GM12878 (cell line): Measurements from ENCODE around the gene CSHL1. TPM values are rescaled to one million over a fixed set of nuclear protein-coding genes. Genes with fewer than 3 reads are reported as not detected.

Source experiments
- ATAC-seq: fragments of 200-7000 bp; cut with Tn5 transposase; 3 replicates; pipeline ENCODE4 v1.9.1; 2020; ENCODE audit warnings: mild to moderate bottlenecking, moderate library complexity
- BruUV-seq: library from RNA; stranded (reverse); fragments of 400-500 nt; replicated peaks from 2 replicates; lab custom pipeline; 2021; lab: Mats Ljungman, UMichigan
- CTCF ChIA-PET: fragments of 300-600 bp; sonication (Branson Sonifier 250); formaldehyde crosslinking; extraction: SDS; loops from one replicate; lab custom pipeline; 2021; ENCODE audit warnings: inconsistent platforms; lab: Yijun Ruan, JAX
- POLR2A ChIA-PET: fragments of 350-600 bp; formaldehyde crosslinking; extraction: SDS; loops from one replicate; lab custom pipeline; 2021; ENCODE audit warnings: inconsistent platforms; lab: Charles Lee
- RAD21 ChIA-PET: fragments of 300-600 bp; sonication (Branson Sonifier 250); formaldehyde crosslinking; loops from one replicate; lab custom pipeline; 2023; ENCODE audit warnings: antibody characterized with exemption; ENCODE audit not compliant: unreplicated experiment; lab: Charles Lee
- SMC1A ChIA-PET: fragments of 300-600 bp; sonication (Branson Sonifier 250); formaldehyde crosslinking; loops from one replicate; lab custom pipeline; 2023; ENCODE audit not compliant: unreplicated experiment, uncharacterized antibody; lab: Charles Lee
- DNase-seq: peaks from one replicate; pipeline ENCODE4 v3.0.0-alpha.2; 2011; ENCODE audit warnings: low read depth, low spot score
- FAIRE-seq: peaks from 3 replicates; lab custom pipeline; 2011; peaks lifted over from hg19 to GRCh38; lab: Jason Lieb, UNC
- H2AFZ ChIP-seq: 2 replicates; pipeline ENCODE4 v1.6.0; 2011; ENCODE audit warnings: low read depth, low read length, control low read depth; ENCODE audit not compliant: control insufficient read depth
- H3K27ac ChIP-seq: 2 replicates; pipeline ENCODE4 v1.5.1; 2011; ENCODE audit warnings: control low read depth; ENCODE audit not compliant: control insufficient read depth, insufficient read depth
- H3K27me3 ChIP-seq, 2 experiments: replicated peaks in 1 of 2; 2 replicates each; pipeline versions ENCODE4 v1.6.0 to v1.6.1; 2011; ENCODE audit warnings: low read length in 1 of 2; ENCODE audit not compliant: control insufficient read depth in 2 of 2, insufficient read depth in 2 of 2
- H3K36me3 ChIP-seq, 2 experiments: 2 replicates each; pipeline ENCODE4 v1.5.1; 2011; ENCODE audit warnings: low read length in 1 of 2; ENCODE audit not compliant: control insufficient read depth in 2 of 2, insufficient read depth in 2 of 2
- H3K4me1 ChIP-seq: 2 replicates; pipeline ENCODE4 v1.6.1; 2011; ENCODE audit warnings: mild to moderate bottlenecking, low read length, moderate library complexity, mixed read lengths; ENCODE audit not compliant: control insufficient read depth, insufficient read depth
- H3K4me2 ChIP-seq: 2 replicates; pipeline ENCODE4 v1.6.0; 2011; ENCODE audit warnings: control low read depth; ENCODE audit not compliant: control insufficient read depth, insufficient read depth
- H3K4me3 ChIP-seq: fragments of 200-600 bp; sonication (generic); 2 replicates; pipeline ENCODE4 v1.5.1; 2016
- H3K79me2 ChIP-seq: 2 replicates; pipeline ENCODE4 v1.6.0; 2011; ENCODE audit warnings: low read length; ENCODE audit not compliant: control insufficient read depth, insufficient read depth
- H3K9ac ChIP-seq: 2 replicates; pipeline ENCODE4 v1.8.0; 2011; ENCODE audit warnings: low read length, control low read depth, mixed read lengths; ENCODE audit not compliant: control insufficient read depth, insufficient read depth
- H3K9me3 ChIP-seq: replicated peaks from 3 replicates; pipeline ENCODE4 v1.5.1; 2011; ENCODE audit warnings: mild to moderate bottlenecking, low read length; ENCODE audit not compliant: control insufficient read depth, insufficient read depth
- H4K20me1 ChIP-seq: 2 replicates; pipeline ENCODE4 v1.6.0; 2011; ENCODE audit not compliant: control insufficient read depth, insufficient read depth
- BACH1 ChIP-seq: fragments of 450-650 bp; IDR thresholded peaks from 2 replicates; pipeline ENCODE4 v1.6.1; 2017; ENCODE audit warnings: mild to moderate bottlenecking, borderline replicate concordance
- BCLAF1 ChIP-seq: fragments of 450-650 bp; IDR thresholded peaks from 2 replicates; pipeline ENCODE4 v1.6.1; 2017; ENCODE audit warnings: antibody characterized with exemption, mild to moderate bottlenecking, moderate library complexity
- CBX3 ChIP-seq: fragments of 200-600 bp; sonication (generic); IDR thresholded peaks from 2 replicates; pipeline ENCODE4 v1.6.1; 2016; ENCODE audit warnings: low read depth, borderline replicate concordance
- ESRRA ChIP-seq: IDR thresholded peaks from 2 replicates; pipeline ENCODE4 v1.6.1; 2012; ENCODE audit warnings: mild to moderate bottlenecking, low read length, improper control_type of control experiment
- IRF3 ChIP-seq: fragments of 450-650 bp; IDR thresholded peaks from 2 replicates; pipeline ENCODE4 v1.6.1; 2014; ENCODE audit warnings: mild to moderate bottlenecking
- JUND ChIP-seq: IDR thresholded peaks from 2 replicates; pipeline ENCODE4 v1.6.1; 2012; ENCODE audit warnings: low read depth, mild to moderate bottlenecking, low read length, improper control_type of control experiment, moderate library complexity
- RELA ChIP-seq: fragments of 450-650 bp; IDR thresholded peaks from 2 replicates; pipeline ENCODE4 v1.8.0; 2014; ENCODE audit warnings: borderline replicate concordance; ENCODE audit not compliant: partially characterized antibody
- SMAD5 ChIP-seq: IDR thresholded peaks from 2 replicates; pipeline ENCODE4 v1.6.1; 2016; ENCODE audit warnings: antibody characterized with exemption, low read depth
- SPI1 ChIP-seq: IDR thresholded peaks from 2 replicates; pipeline ENCODE4 v1.6.1; 2011; ENCODE audit warnings: low read depth, mild to moderate bottlenecking, low read length, moderate library complexity, borderline replicate concordance; ENCODE audit not compliant: insufficient read depth
- ZZZ3 ChIP-seq: IDR thresholded peaks from 2 replicates; pipeline ENCODE4 v1.6.1; 2011; ENCODE audit warnings: low read depth; ENCODE audit not compliant: control insufficient read depth, insufficient read length
- WGBS: methylation state at CpG from one replicate; pipeline ENCODE4 v1.1.6; 2016; ENCODE audit warnings: low lambda C conversion rate; ENCODE audit not compliant: insufficient replicate concordance, insufficient coverage; ENCODE audit errors: missing lambda C conversion rate; 5-methylcytosine and 5-hydroxymethylcytosine counted together
- in situ Hi-C: fragments of 300-500 bp; cut with MboI; formaldehyde crosslinking; loops from 9 replicates; pipeline ENCODE4 v1.14.3; 2018; ENCODE audit warnings: mixed read lengths
- intact Hi-C: fragments of 100-400 bp; cut with micrococcal nuclease; formaldehyde crosslinking; loops from one replicate; pipeline ENCODE4 v1.14.2; 2022; ENCODE audit not compliant: unreplicated experiment
- polyA plus RNA-seq, 11 experiments: library from polyadenylated mRNA; depleted of rRNA in 4 of 11; unstranded in 6 of 11; stranded (reverse) in 5 of 11; fragments of >200 nt; fragmentation: Nextera tagmentation in 4 of 11; fragmentation: Illumina TruSeq in 1 of 11; extraction: Ambion mirVana in 4 of 11; extraction: Trizol in 1 of 11; gene quantifications; 1 replicate in 1 of 11; 2 replicates in 10 of 11; pipeline versions ENCODE4 v1.2.1 to v1.2.3, GENCODE V29; 2011 to 2016; ENCODE audit warnings: inconsistent platforms in 2 of 11, missing spikeins in 2 of 11, low read depth in 1 of 11
- total RNA-seq, 4 experiments: library from RNA; depleted of rRNA in 3 of 4; stranded (reverse); fragments of >200 nt in 3 of 4; fragmentation: Illumina TruSeq in 1 of 4; extraction: Trizol in 1 of 4; gene quantifications; 2 replicates each; pipeline versions ENCODE4 v1.2.1 to v1.2.3, GENCODE V29; 2013 to 2021
- TF ChIP-seq, protein P1 (sequence below), 3 experiments: IDR thresholded peaks in 2 of 3; conservative IDR thresholded peaks in 1 of 3; 2 replicates each; pipeline ENCODE4 v1.5.1; 2011; ENCODE audit warnings: low read depth in 3 of 3, low read length in 3 of 3, mild to moderate bottlenecking in 3 of 3, control low read depth in 2 of 3, moderate library complexity in 2 of 3, inconsistent platforms in 1 of 3, mixed read lengths in 1 of 3; ENCODE audit not compliant: control insufficient read depth in 2 of 3, insufficient read depth in 1 of 3; ENCODE audit errors: extremely low read depth in 1 of 3

Gene CSHL1
- total and polyA plus RNA-seq, 10 of the 15 experiments (the other 5 are each of a cell fraction or from before 2014, with no cell fraction given), result not detected

DNA sequence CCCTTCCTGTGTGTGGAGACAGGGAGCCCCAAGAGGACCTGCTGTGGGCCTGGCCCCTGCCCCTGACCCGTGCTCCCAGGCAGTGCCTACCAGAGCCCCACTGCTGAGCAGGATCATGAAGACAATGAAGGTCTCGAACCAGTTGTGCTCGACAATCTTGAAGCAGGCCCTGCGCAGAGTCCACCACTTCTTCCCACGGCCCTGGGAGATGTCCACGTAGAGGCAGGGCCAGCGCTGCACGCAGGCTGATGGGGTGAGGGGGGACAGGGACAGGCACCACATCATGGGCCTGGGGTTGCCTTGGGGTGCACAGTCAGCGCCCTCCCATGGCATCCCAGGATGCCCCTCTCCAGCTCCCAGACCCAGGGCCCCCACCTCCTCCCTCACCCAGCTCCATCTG is 37.5 kb upstream of the CSHL1 start:
- CTCF ChIA-PET, result interaction anchor here (0.7 to 11.0 kb wide), 8 partner anchors 17 to 185 kb away, joined by 3 to 315 read pairs (median 9); partner anchors contain the start of genes CD79B, CSHL1 and GH1
- H3K4me1 ChIP-seq, result peaks cover 19% of the 10 kb centered on the region

DNA sequence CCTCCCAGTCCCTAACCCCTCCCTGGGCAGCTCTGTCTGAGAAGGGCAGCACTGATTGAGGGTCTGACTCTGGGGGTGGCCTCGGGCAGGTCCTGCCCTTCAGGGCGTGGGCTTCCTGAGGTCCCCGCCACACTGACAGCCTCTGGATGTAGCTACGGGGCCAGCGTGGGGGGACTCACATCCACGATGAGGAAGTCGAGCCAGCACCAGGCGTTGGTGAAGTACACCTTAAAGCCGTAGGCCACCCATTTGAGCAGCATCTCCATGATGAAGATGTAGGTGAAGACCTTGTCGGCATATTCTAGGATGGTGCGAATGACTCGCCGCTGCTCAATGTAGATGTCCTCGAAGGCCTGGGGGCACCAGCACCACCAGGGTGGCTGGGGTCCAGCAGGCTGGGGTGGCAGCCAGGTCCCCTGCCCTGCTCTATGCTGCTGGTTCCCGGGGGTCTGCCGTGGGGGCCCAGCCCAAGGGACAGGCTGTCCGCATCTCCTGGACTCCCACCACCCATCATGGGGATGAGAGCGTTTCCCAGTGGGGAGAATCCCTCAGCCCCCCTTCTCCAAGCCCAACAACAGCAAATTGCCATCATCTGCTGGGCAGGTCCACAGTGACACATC is 36.8 kb upstream of the CSHL1 start:
- in situ Hi-C loops (no loop called here), intact Hi-C loops (no loop called here)
- H3K4me1 ChIP-seq, result peaks cover 18% of the 10 kb centered on the region
- no peak for TF ChIP-seq ZZZ3
- no peak for TF ChIP-seq ESRRA
- TF ChIP-seq, protein P1, sequence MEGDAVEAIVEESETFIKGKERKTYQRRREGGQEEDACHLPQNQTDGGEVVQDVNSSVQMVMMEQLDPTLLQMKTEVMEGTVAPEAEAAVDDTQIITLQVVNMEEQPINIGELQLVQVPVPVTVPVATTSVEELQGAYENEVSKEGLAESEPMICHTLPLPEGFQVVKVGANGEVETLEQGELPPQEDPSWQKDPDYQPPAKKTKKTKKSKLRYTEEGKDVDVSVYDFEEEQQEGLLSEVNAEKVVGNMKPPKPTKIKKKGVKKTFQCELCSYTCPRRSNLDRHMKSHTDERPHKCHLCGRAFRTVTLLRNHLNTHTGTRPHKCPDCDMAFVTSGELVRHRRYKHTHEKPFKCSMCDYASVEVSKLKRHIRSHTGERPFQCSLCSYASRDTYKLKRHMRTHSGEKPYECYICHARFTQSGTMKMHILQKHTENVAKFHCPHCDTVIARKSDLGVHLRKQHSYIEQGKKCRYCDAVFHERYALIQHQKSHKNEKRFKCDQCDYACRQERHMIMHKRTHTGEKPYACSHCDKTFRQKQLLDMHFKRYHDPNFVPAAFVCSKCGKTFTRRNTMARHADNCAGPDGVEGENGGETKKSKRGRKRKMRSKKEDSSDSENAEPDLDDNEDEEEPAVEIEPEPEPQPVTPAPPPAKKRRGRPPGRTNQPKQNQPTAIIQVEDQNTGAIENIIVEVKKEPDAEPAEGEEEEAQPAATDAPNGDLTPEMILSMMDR (IDR thresholded peaks at IDR 0.05 in 2 of 3, conservative IDR thresholded peaks at IDR 0.05 in 1 of 3; ENCODE audit: control insufficient read depth in 2 of 3, extremely low read depth in 1 of 3, insufficient read depth in 1 of 3, low read depth in 3 of 3, low read length in 3 of 3), result no peak
- no peak for TF ChIP-seq BCLAF1
- no peak for TF ChIP-seq IRF3
- TF ChIP-seq CBX3, result no peak

More for the DNA sequence above, 37.5 kb upstream of the CSHL1 start:
- FAIRE-seq (no peak), DNase-seq (no peak), ATAC-seq (no peak)
- Histone ChIP-seq H3K27me3 (no peaks in the 10 kb centered on the region), H3K9me3 (no peaks in the 10 kb centered on the region; the same call in 2 of the 3 replicates), H3K4me3 (no peak overlapping the region), H3K9ac (no peak overlapping the region), H3K36me3 (no peaks in the 10 kb centered on the region), H3K4me2 (no peak overlapping the region), H4K20me1 (no peaks in the 10 kb centered on the region), H3K79me2 (no peaks in the 10 kb centered on the region), H2AFZ (no peak overlapping the region), H3K27ac (no peak overlapping the region)
- in situ Hi-C loops (no loop called here), intact Hi-C loops (no loop called here)
- WGBS, result 58% methylated on average over 9 of the region's 9 CpGs
- TF ChIP-seq SPI1 (no peak), RELA (no peak), BACH1 (no peak), ESRRA (no peak), JUND (no peak), SMAD5 (no peak)
- ChIA-PET RAD21 (interaction anchor here (1.1 to 7.8 kb wide), 2 partner anchors 19 to 29 kb away, joined by 3 to 97 read pairs; partner anchors contain the start of gene GH1), SMC1A (interaction anchor here (9.9 kb wide), 1 partner anchor 31 kb away, joined by 155 read pairs; the partner anchor contains the start of gene GH1), POLR2A (no interaction called here)
- BruUV-seq, result no TSS peak

More for the DNA sequence above, 36.8 kb upstream of the CSHL1 start:
- Histone ChIP-seq H4K20me1 (no peaks in the 10 kb centered on the region), H3K27me3 (no peaks in the 10 kb centered on the region), H3K4me2 (no peak overlapping the region), H3K9me3 (no peaks in the 10 kb centered on the region; the same call in 2 of the 3 replicates), H2AFZ (no peak overlapping the region), H3K9ac (no peak overlapping the region), H3K4me3 (no peak overlapping the region), H3K27ac (no peak overlapping the region), H3K79me2 (no peaks in the 10 kb centered on the region), H3K36me3 (no peaks in the 10 kb centered on the region)
- ATAC-seq (no peak), DNase-seq (no peak), FAIRE-seq (no peak)
- POLR2A ChIA-PET, result interaction anchor here (1.0 to 2.5 kb wide), 2 partner anchors 25 to 72 kb away, joined by 4 to 15 read pairs; partner anchors contain the start of gene ICAM2
- SMC1A ChIA-PET, result interaction anchor here (1.6 to 3.1 kb wide), 6 partner anchors 15 to 78 kb away, joined by 7 to 248 read pairs (median 14); partner anchors contain the start of genes CD79B and GH1
- RAD21 ChIA-PET, result interaction anchor here (2.0 to 3.1 kb wide), 5 partner anchors 29 to 184 kb away, joined by 29 to 288 read pairs (median 34); partner anchors contain the start of genes CSHL1, ERN1, GH1 and ICAM2
- 57% methylated on average over 18 of the region's 18 CpGs for WGBS
- CTCF ChIA-PET, result interaction anchor here (1.2 to 3.1 kb wide), 9 partner anchors 16 to 186 kb away, joined by 3 to 481 read pairs (median 26); partner anchors contain the start of genes CD79B, CSHL1 and GH1
- no TSS peak for BruUV-seq
